GM19351 (cell line): Measurements from ENCODE around the gene RSPH10B.
"Not testable (repeated sequence)": the region's sequence is repeated elsewhere in the genome, so short reads cannot be mapped to it uniquely, and the experiment has no call there.

Experiments
- ATAC-seq: cut with Tn5 transposase; IDR thresholded peaks from one replicate; pipeline ENCODE4 v1.9.1; 2021; ENCODE audit warnings: mild to moderate bottlenecking, moderate library complexity; ENCODE audit not compliant: unreplicated experiment

The RSPH10B gene

DNA sequence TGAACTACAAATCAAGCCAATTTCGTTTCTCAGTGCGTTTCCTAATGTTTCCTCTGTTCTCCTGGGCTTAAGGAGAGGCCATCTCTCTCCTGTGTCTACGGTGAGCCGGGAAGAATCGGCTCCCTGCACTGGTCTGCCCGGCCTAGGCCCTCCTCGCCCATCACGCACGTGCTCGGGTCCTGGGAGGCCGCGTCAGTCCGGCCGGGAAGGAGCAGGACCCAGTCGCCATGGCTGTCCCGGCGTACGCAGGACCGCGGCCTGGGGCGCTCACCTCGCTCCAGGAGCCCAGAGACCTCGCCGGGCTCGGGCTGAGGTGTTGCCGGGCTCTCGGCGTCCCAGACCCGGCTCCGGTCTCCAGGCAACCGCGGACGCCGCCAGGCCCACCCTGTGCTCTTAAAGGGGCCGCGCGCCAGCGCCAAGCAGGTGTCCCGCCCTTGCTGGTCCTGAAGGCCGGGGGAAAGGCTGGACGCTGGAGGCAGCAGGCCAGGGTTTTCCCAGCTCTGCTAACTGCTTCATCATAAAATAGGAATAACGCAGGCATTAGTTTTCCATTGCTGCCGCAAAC is at the start of gene RSPH10B:
Gene RSPH10B (minus strand): TSS at position 343 of the 565 bp plus-strand sequence. CDS start 3,573 bp downstream, outside the sequence.
- ATAC-seq: not testable (repeated sequence)

DNA sequence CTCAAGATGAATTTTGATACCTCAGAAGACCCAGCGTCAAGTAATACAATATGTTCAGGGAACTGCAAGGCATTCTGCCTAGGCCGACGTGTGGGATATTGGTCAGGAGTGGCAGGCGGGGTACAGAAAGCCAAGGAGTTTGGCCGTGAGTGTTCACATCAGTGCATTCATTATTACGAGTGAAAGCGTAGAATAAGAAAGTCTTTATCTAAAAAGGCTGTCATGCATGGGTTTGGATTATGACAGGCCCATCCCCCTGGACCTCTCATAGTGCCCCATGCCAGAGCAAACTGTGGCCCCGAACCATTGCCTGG is 46.1 kb upstream of the RSPH10B start:
- ATAC-seq: no peak

DNA sequence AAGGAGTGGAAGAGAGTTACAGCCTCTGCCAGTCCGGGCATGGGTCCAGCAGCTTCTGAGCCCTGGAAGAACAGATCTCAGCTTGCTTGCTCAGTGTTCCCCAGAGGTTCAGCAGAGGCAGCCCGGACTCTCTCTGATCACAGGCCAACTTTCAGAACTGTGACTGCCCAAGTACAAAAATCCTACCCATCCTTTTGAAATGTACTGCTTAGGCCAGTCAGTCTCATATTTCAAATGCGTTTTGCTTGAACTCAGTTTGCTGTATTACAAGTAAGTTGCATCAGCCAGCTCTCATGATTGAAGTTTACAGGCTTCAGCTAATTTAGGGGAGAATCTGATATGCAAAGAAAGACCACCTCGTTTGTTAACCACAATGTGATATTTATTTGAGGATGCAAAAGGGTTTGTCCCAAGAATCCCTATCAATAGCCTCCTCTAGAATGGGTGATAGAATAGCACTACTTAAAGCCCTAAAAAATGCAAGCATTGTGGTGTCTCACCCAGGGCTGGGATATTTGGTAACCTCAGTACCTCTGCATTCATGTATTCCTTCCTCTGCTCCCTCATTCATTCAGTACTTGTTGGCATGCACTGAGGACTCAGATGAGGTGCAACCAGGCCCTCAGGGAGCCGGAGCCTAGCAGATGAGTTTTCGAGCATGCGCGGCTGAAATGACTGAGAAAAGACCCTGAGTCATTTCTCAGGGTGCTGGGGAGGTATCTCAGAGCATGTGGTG is 45.6 kb upstream of the RSPH10B start:
- ATAC-seq: no peak

DNA sequence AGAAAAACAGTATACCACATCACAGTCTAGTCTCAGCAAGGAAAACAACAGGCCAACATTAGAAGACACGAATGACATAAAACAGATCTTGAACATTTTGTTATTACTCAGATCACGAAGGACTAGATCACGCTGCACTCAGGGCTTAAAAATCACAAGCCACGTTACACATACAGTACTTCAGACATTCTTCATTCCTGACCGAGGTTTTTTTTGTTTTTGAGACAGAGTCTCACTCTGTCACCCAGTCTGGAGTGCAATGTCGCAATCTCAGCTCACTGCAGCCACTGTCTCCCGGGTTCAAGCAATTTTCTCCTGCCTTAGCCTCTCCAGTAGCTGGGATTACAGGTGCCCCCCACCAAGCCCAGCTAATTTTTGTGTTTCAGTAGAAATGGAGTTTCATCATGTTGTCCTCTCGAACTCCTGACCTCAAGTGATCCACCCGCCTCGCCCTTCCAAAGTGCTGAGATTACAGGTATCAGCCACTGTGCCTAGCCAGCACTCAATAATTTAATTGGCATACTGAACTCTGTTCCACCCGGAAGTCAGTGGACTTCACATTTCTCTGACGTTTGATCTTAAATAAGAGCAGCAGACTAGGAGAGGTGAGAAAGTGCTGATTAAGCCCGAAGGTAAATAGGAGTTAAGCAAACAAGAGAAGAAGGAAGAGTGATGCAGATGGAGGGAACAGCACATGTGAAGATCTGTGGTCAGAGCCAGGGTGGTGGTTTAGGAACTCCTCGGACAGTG is 42.0 kb upstream of the RSPH10B start:
- no peak for ATAC-seq

DNA sequence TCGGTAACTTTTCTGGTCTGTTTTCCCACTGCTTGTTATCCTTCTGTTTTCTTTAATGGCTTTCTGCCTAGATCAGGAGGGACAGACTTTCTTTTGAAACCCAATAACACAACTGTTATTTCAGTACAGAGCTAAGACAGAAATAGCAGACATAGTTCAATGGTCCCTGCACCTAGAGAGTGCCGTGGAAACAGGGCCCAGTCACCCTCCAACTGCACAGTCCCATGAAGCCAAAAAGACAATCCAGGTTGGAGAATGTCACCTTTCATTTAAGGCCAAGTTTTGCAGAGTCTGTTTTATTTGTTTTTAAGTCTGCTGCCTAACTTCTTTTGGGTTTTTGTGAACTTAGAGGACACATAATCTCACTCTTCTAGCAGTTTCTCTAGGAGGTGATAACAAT is 41.1 kb upstream of the RSPH10B start:
- ATAC-seq: no peak

DNA sequence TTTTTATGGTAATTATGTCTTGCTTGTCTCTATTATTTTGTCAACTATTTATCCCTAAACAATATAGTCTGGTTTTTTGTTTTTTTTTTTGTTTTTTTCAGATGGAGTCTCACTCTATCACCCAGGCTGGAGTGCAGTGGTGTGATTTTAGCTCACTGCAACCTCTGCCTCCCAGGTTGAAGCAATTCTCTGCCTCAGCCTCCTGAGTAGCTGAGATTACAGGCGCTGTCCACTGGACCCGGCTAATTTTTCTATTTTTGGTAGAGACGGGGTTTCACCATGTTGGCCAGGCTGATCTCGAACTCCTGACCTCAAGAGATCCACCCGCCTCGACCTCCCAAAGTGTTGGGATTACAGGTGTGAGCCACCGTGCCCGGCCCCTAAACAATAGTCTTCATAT is 39.9 kb upstream of the RSPH10B start:
- not testable (repeated sequence) for ATAC-seq

DNA sequence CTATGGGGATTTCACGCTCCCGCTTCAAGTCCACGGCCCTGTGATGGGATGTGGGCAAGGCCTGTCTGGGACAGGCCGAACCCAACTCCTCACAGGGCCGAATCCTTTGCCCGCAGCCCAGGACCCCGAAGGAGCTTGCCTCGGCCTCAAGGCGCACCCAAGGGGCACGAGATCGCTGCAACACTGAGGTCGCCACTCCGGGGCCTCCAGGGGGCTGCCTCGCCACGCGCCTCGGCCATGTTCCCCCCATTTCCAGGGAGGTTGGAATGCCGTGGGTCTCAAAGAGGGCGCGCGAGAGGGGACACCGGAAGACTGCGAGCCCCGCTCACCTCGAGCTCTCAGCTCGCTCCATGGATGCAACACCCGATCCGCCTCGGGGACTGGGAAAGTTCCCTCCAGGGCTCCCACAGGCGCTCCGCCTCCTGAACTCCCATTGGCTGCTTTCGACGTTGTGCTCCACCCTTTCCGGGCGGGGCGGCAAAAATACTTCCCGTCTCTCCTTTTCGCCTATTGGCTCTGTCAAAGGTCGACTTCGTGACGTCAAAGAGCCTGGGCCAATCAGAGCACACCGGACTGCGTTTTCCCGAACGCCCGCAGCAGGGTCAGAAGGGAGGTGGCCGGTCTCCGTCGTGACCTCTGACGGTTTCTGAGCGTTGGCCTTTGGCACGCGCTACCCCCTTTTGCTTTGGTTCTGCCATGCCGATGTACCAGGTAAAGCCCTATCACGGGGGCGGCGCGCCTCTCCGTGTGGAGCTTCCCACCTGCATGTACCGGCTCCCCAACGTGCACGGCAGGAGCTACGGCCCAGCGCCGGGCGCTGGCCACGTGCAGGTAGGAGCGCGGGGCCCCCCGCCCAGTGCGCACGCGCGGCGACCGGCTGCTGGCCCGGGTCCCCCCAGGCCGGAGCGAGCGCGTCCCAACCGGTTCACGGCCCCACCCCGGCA is 38.5 kb upstream of the RSPH10B start, which contains the start of the genes AIMP2 and PMS2:
Gene AIMP2 (plus strand): TSS at position 605 of the 944 bp plus-strand sequence. CDS start 92 bp downstream, at position 697.
Gene PMS2 (minus strand): TSS at position 382 of the 944 bp plus-strand sequence. CDS start 30 bp downstream, at position 352.
- ATAC-seq: peak; percentile 91

DNA sequence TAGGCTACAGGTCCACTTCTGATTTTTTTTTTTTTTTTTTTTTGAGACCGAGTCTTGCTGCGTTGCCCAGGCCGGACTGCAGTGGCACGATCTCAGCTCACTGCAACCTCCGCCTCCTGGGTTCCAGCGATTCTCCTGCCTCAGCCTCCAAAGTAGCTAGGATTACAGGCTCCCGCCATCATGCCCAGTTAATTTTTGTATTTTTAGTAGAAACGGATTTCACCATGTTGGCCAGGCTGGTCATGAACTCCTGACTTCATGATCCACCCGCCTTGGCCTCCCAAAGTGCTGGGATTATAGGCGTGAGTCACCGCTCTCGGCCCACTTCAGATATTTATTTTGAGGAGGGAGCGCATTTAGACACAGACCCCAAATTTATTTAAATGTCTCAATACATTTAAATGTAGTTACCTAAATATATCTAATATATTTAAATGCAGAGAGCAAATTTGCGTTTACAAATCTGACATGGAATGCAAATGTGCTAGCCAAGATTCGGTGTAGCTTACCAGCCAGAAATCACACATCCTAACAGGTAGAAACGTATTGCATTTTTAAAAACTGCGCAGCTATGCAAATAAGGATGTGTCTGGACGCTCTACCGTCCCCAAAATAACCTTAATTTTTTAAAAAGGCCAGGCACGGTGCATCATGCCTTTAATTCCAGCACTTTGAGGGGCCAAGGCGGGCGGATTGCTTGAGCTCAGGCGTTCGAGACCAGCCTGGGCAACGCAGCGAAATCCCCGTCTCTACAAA is 37.5 kb upstream of the RSPH10B start:
- ATAC-seq: not testable (repeated sequence)

DNA sequence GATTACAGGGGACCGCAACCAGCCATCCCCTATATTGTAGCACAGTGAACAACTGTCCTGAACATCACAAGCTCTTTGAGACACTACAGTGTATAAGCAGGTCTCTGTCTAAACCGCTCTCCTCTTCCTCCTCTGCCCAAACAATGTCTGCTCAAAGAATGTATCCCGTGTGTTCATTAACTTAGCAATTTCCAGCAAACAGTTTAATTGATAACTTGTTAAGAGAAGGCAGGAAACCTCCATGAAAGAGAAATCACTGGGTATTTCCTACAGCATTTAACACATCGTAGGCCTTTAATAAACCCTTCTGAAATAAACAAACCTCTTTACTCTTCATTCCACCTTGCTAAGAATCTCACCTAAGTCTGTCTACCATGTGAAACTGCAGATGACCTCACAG is 36.9 kb upstream of the RSPH10B start:
- ATAC-seq: no peak

DNA sequence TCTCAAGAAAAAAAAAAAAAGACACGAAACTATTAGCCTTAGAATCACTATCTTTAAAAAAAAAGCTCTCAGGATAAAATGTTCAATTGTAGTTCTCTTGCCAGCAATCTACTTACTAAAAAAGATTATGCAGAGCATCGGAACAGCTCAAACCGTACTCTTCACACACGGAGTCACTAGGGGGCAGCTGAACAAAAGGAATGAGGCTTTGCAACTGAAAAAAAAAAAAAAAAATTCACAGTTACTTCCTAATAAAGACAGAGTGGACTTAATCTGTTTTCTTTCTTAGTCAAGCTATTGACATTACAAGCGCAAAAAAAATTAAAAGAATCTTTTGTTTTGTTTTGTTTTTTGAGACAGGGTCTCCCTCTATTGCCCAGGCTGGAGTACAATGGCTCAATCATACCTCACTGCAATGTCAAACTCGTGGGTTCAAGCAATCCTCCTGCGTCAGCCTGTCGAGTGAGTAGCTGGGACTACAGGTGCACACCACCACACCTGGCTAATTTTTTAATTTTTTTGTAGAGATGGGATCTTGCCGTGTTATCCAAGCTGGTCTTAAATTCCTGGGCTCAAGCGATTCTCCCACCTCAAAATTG is 26.8 kb upstream of the RSPH10B start:
- ATAC-seq: no peak

DNA sequence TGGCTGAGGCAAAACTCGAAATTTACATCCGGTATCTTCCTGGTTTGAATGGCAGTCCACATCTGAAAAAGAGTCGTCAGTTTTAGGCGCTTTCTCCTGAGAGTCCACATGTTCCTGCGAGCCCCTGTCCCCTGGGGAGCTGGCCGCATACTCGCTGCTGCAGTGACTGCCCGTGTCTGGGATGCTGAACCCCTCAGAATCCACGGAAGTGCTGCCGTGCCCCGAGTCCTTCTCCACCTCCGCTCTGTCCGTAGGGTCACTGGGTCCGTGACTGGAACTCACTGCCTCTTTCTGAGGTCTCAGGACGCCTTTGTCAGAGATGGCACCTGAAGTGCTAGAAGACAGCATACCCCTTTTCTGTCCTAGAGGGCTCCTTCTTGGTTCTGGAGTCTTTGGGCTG is 16.6 kb upstream of the RSPH10B start:
- not testable (repeated sequence) for ATAC-seq

DNA sequence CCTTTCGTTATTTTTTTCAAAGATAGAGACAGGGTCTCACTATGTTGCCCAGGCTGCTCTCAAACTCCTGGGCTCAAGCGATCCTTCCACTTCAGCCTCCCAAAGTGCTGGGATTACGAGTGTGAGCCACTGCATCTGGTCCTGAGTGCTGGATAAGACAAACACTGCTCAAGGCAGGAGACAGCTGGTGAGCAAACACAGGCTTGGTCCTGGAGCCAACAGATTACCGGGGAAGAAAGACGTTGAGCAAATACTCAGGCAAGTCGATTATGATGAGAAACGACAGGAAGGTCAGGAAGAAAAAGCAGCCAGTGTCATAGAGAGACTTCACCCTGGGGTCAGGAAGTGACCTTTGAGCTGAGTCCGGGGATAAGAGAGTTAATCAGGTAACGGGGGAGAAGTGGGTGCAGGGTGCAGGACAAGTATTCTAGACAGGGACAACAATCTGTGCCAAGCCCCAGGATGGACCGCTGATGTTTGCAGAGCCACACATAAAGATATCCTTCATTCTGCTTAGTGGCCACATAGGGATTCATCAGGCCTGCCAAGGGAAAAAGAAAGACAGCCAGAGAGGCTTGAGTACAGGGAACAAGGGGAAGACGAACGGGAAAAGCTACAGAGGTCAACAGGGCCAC is 9.3 kb upstream of the RSPH10B start:
- not testable (repeated sequence) for ATAC-seq

DNA sequence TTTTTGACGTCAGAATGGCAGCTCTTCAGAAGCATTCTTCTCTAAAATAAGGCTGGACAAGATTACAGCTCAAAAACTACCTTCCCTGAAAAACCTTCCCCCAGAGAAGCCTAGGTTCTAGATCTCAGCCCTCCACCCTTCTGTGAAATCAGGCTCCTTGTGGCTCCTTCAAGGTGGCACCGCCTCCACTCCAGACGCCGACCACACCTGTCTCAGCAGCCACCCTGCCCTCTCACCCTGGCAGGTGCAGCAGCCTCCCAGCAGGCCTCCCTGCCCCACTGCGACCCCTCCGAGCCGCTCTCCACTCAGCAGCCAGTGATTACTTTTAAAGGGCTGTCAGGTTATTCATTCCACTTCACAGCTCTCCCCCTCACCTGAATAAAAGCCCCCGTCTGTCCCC is 3.1 kb upstream of the RSPH10B start:
- not testable (repeated sequence) for ATAC-seq

DNA sequence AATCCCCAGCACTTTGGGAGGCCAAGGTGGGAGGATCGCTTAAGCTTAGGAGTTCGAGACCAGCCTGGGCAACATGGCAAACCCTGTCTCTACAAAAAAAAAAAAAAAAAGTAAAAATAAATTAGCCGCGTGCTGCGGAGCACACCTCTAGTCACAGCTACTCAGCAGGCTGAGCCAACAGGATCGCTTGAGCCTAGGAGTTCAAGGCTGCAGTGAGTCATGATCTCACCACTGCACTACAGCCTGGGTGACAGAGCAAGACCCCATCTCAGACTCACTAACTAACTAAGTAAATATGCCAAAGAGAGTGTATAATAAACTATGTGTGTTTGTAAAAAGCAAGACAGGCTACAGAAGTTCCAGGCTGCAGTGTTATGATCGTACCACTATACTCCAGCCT is 6.7 kb downstream of the RSPH10B start:
- ATAC-seq: not testable (repeated sequence)

DNA sequence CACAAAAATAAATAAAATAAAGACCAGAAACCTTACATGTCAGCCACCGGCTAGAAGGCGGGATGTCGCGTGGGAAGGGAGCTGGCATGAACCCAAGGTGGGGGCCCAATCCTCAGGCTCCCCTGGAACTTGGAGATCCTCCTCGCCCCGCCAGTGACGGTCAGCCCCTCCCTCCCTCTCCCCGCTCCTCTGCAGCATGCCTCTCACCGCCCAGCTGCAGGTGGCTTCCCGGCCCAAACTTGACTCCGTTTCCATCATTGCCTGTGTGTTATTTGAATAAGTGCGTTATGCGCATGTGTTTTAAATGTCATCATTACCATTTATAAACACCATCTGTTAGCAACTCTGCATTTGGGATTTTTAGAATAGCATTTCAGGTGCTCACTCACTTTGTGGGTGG is 7.3 kb downstream of the RSPH10B start:
- not testable (repeated sequence) for ATAC-seq

DNA sequence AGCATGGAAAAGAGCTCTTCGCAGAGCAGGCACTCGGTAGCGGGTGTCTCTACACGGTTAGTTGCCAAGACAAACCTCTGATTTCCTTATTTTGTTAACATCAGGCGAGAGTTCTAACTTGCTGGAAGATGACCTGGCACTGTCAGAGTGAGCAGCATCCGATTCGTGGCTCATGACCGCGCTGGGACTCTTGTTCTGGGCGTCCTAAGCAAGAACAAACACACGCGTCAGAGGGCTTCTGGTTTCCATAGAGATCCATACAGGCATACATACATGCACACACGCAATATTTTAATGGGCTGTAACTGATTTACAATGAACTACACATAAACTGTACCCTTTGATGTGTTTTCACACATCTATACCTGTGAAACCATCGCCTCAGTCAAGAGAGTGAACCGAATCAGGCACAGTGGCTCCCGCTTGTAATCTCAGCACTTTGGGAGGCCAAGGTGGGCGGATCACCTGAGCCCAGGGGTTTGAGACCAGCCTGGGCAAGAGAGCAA is 35.5 kb downstream of the RSPH10B start:
- ATAC-seq: not testable (repeated sequence)

DNA sequence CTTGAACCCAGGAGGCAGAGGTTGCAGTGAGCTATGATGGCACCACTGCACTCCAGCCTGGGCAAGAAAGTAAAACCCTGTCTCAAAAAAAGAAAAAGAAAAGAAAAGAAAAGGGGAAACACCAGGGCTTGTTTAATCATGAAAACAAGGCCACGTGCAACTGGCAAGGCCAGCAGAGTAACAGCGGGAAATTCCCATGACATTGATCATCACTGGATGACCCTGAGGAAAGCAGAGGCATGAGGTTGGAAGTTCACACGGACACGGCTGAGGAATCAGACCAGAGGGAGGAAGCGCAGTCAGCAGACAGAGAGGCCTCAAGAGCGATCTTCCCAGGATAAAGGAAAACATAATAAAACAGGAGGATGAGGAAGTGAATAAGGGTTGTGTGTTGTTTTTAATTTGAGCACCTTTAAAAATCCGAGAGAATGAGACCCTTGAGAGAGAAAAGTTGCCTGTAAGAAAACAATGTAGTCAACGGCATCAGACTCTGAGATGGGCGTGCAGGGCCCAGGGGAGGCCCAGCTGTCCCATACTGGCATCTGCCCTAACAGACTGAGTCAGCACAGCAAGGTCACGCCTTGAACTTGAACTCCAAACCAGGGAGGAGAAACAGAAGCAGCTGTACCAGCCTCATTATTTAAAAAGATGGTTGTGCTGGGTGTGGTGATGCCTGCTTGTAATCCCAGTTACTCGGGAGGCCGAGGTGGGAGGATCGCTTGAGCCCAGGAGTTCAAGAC is 38.4 kb downstream of the RSPH10B start:
- not testable (repeated sequence) for ATAC-seq

DNA sequence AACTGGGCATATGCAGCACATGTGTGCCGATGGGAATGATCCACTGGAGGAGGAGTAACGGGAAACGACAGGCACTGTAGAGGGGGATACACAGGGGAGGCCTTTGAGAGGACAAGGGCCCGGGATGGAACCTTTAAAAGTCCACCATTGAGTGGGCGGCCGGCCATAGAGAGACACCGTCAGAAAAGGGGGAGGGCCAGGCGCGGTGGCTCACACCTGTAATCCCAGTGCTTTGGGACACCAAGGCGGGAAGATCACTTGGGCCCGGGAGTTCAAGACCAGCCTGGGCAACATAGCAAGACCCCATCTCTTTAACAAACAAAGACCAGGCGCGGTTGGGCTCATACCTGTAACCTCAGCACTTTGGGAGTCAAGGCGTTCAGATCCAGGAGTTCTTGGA is 39.2 kb downstream of the RSPH10B start:
- ATAC-seq: not testable (repeated sequence)
